ENCODE results near the gene MYO9B. TPM values are rescaled to one million over a fixed set of nuclear protein-coding genes. Genes with fewer than 3 reads are reported as not detected.

The MYO9B gene
- polyA plus RNA-seq, 1 donor (not counting 4 experiments of a cell fraction or from before 2014, with no cell fraction given): 14.3 TPM

DNA sequence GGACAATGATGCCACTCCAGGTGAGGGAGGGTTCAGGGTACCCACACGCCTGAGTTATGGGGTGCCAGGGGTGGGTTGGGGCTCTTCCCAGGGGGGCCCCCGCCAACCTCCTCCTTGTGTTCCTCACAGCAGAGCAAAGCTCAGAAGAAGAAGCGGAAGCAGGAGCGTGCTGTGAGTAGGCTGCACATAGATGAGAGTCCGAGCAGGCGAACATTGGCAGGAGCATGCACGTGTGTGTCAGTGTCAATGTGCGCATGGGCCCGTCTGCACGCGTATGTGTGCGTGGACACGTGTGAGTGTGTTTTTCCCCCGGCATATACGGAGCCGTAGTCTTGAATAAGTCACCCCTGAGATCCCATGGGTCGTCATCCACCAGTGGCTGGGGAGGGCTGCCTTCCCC lies 127.1 kb downstream of the MYO9B start:
- Histone ChIP-seq H3K9me3 (ENCODE audit: control insufficient read depth, low read depth, low read length) (no peaks in the 10 kb centered on the region), H3K36me3 (ENCODE audit: control insufficient read depth in 2 of 2, extremely low read depth in 1 of 2, insufficient read depth in 2 of 2, low read length in 2 of 2) (peaks cover 20 to 34% of the 10 kb centered on the region in 2 experiments), H3K9me1 (ENCODE audit: control insufficient read depth, extremely low read depth, insufficient read depth, low read length) (no peaks in the 10 kb centered on the region), H3K9ac (ENCODE audit: control insufficient read depth, extremely low read depth, insufficient read depth, low read length) (no peak overlapping the region), H3K27me3 (ENCODE audit: control insufficient read depth, extremely low read depth, insufficient read depth, low read length) (no peaks in the 10 kb centered on the region), H4K20me1 (ENCODE audit: control insufficient read depth, extremely low read depth, insufficient read depth, low read length) (no peaks in the 10 kb centered on the region), H3K4me2 (ENCODE audit: control insufficient read depth, extremely low read depth, insufficient read depth, low read depth, low read length) (no peak overlapping the region), H3K4me1 (ENCODE audit: control insufficient read depth, extremely low read depth, insufficient read depth, low read length) (no peaks in the 10 kb centered on the region), H2AFZ (ENCODE audit: control insufficient read depth, low read length) (no peak overlapping the region), H3K79me2 (ENCODE audit: control insufficient read depth, insufficient read depth, low read length) (no peaks in the 10 kb centered on the region), H3K27ac (ENCODE audit: control insufficient read depth, insufficient read depth, low read length) (no peak overlapping the region), H3K4me3 (ENCODE audit: control insufficient read depth in 2 of 3, extremely low read depth in 1 of 3, insufficient read depth in 2 of 3, low read depth in 1 of 3, low read length in 3 of 3) (no peak overlapping the region)
- FAIRE-seq (no peak), DNase-seq (ENCODE audit: low read depth, low spot score) (no peak)
- no peak for TF ChIP-seq EZH2 (IDR thresholded peaks at IDR 0.05; ENCODE audit: low read length)
- TF ChIP-seq, protein P1, sequence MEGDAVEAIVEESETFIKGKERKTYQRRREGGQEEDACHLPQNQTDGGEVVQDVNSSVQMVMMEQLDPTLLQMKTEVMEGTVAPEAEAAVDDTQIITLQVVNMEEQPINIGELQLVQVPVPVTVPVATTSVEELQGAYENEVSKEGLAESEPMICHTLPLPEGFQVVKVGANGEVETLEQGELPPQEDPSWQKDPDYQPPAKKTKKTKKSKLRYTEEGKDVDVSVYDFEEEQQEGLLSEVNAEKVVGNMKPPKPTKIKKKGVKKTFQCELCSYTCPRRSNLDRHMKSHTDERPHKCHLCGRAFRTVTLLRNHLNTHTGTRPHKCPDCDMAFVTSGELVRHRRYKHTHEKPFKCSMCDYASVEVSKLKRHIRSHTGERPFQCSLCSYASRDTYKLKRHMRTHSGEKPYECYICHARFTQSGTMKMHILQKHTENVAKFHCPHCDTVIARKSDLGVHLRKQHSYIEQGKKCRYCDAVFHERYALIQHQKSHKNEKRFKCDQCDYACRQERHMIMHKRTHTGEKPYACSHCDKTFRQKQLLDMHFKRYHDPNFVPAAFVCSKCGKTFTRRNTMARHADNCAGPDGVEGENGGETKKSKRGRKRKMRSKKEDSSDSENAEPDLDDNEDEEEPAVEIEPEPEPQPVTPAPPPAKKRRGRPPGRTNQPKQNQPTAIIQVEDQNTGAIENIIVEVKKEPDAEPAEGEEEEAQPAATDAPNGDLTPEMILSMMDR (optimal IDR thresholded peaks at IDR 0.05 in 1 of 3, IDR thresholded peaks at IDR 0.05 in 1 of 3, conservative IDR thresholded peaks at IDR 0.05 in 1 of 3; ENCODE audit: extremely low read depth in 1 of 3, insufficient read depth in 2 of 3, low read length in 3 of 3): no peak
- dilution Hi-C loops (cut with MboI; ENCODE audit: extremely low pct_ligation_motif_present, low sequenced_read_pairs): no loop called here

DNA sequence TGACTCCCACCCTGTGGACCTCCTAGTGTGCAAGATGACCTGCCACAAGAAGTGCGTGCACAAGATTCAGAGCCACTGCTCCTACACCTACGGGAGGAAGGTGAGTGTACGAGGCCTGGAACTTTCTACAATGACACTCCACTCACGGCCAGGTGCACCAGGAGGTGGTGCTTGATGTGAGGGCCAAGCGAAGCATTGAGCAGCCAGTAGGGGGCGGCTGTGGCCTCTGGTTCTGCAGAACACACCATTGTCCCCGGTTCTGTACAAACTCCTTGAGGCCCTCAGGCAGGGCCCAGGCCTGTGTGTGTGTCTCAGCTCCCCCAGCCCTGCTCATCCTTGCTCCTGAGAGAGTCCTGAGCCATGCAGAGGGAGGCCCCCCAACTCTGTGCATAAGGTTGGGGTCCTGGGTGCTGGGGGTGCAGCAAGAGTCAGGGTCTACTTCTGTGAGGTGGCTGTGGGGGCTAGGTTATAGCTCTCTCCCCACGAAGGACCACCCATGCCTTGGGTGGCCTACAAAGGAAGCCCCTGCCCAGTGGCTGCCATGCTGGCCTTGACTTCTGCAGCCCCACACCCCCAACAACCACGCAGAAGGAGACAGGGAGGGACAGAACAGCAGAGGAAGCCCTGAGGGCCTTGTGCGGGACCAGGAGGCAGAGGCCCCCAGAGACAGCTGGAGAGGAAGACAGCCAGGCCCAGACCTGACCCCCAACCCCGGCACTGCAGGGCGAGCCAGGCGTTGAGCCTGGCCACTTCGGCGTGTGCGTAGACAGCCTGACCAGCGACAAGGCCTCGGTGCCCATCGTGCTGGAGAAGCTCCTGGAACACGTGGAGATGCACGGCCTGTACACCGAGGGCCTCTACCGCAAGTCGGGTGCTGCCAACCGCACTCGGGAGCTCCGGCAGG lies 129.9 kb downstream of the MYO9B start:
- no peaks in the 10 kb centered on the region for H3K27me3 ChIP-seq (ENCODE audit: control insufficient read depth, extremely low read depth, insufficient read depth, low read length)
- H3K4me2 ChIP-seq (ENCODE audit: control insufficient read depth, extremely low read depth, insufficient read depth, low read depth, low read length): no peak overlapping the region
- H4K20me1 ChIP-seq (ENCODE audit: control insufficient read depth, extremely low read depth, insufficient read depth, low read length): no peaks in the 10 kb centered on the region
- no peaks in the 10 kb centered on the region for H3K4me1 ChIP-seq (ENCODE audit: control insufficient read depth, extremely low read depth, insufficient read depth, low read length)
- H3K79me2 ChIP-seq (ENCODE audit: control insufficient read depth, insufficient read depth, low read length): no peaks in the 10 kb centered on the region
- no peak for TF ChIP-seq EZH2 (IDR thresholded peaks at IDR 0.05; ENCODE audit: low read length)
- TF ChIP-seq, protein P1 (optimal IDR thresholded peaks at IDR 0.05 in 1 of 3, IDR thresholded peaks at IDR 0.05 in 1 of 3, conservative IDR thresholded peaks at IDR 0.05 in 1 of 3; ENCODE audit: extremely low read depth in 1 of 3, insufficient read depth in 2 of 3, low read length in 3 of 3): peak; percentile 76 to 87 (median 85)
- dilution Hi-C loops (cut with MboI; ENCODE audit: extremely low pct_ligation_motif_present, low sequenced_read_pairs): no loop called here
- H3K4me3 ChIP-seq (ENCODE audit: control insufficient read depth in 2 of 3, extremely low read depth in 1 of 3, insufficient read depth in 2 of 3, low read depth in 1 of 3, low read length in 3 of 3): no peak overlapping the region
- DNase-seq (ENCODE audit: low read depth, low spot score): no peak
- H3K36me3 ChIP-seq (ENCODE audit: control insufficient read depth in 2 of 2, extremely low read depth in 1 of 2, insufficient read depth in 2 of 2, low read length in 2 of 2): peaks cover 27 to 35% of the 10 kb centered on the region in 2 experiments
- no peak overlapping the region for H2AFZ ChIP-seq (ENCODE audit: control insufficient read depth, low read length)
- FAIRE-seq: no peak
- no peaks in the 10 kb centered on the region for H3K9me1 ChIP-seq (ENCODE audit: control insufficient read depth, extremely low read depth, insufficient read depth, low read length)
- no peak overlapping the region for H3K27ac ChIP-seq (ENCODE audit: control insufficient read depth, insufficient read depth, low read length)
- no peaks in the 10 kb centered on the region for H3K9me3 ChIP-seq (ENCODE audit: control insufficient read depth, low read depth, low read length)
- no peak overlapping the region for H3K9ac ChIP-seq (ENCODE audit: control insufficient read depth, extremely low read depth, insufficient read depth, low read length)
